K562 (cell line): ENCODE results near the gene SLC11A1. TPM values are rescaled to one million over a fixed set of nuclear protein-coding genes. Genes with fewer than 3 reads are reported as not detected.

Source experiments
- DACH1 ChIP-seq: fragments of 450-650 bp; IDR thresholded peaks from 2 replicates; pipeline ENCODE4 v1.6.1; 2018; ENCODE audit not compliant: partially characterized antibody
- ETS2 ChIP-seq: IDR thresholded peaks from 2 replicates; pipeline ENCODE4 v1.6.1; 2016; ENCODE audit warnings: borderline replicate concordance, missing genetic modification characterization, mild to moderate bottlenecking, moderate library complexity, missing compliant biosample characterization; ENCODE audit not compliant: poor library complexity, severe bottlenecking
- MYBL2 ChIP-seq, 2 experiments: fragments of 450-650 bp in 1 of 2; sonication (generic) in 1 of 2; formaldehyde crosslinking in 1 of 2; IDR thresholded peaks; 2 replicates each; pipeline versions ENCODE4 v1.6.1 to v1.8.1; 2017 to 2022; ENCODE audit warnings: borderline replicate concordance in 1 of 2, inconsistent platforms in 1 of 2, low read depth in 1 of 2, mild to moderate bottlenecking in 1 of 2, missing genetic modification reagents in 1 of 2, moderate library complexity in 1 of 2
- NRF1 ChIP-seq, 2 experiments: fragments of 450-650 bp; IDR thresholded peaks in 1 of 2; conservative IDR thresholded peaks in 1 of 2; 2 replicates each; pipeline ENCODE4 v1.6.1; 2014; ENCODE audit warnings: mild to moderate bottlenecking in 2 of 2
- REST ChIP-seq, 2 experiments: fragments of 450-650 bp; formaldehyde crosslinking in 1 of 2; IDR thresholded peaks; 2 replicates each; pipeline versions ENCODE4 v1.4.0 to v1.6.1; 2014 to 2020; ENCODE audit warnings: mild to moderate bottlenecking in 2 of 2, borderline replicate concordance in 1 of 2, low read depth in 1 of 2
- SPI1 ChIP-seq: IDR thresholded peaks from 2 replicates; pipeline ENCODE4 v1.6.1; 2011; ENCODE audit warnings: low read depth, low read length, control low read depth, borderline replicate concordance
- TBL1XR1 ChIP-seq, 2 experiments: IDR thresholded peaks; 2 replicates each; pipeline ENCODE4 v1.6.1; 2012; ENCODE audit warnings: improper control_type of control experiment in 2 of 2, low read length in 2 of 2, mild to moderate bottlenecking in 1 of 2
- ZNF766 ChIP-seq: fragments of 200-800 bp; sonication (Bioruptor generic); conservative IDR thresholded peaks from 2 replicates; pipeline ENCODE4 v1.6.1; 2016; ENCODE audit warnings: missing genetic modification characterization, missing compliant biosample characterization
- polyA plus RNA-seq, 8 experiments: library from polyadenylated mRNA; depleted of rRNA in 4 of 8; stranded (reverse) in 5 of 8; unstranded in 3 of 8; fragments of >200 nt; fragmentation: Nextera tagmentation in 2 of 8; fragmentation: Illumina TruSeq in 1 of 8; extraction: Ambion mirVana in 2 of 8; extraction: Trizol in 1 of 8; gene quantifications; 2 replicates each; pipeline versions ENCODE4 v1.2.1 to v1.2.3, GENCODE V29; 2011 to 2014; ENCODE audit warnings: inconsistent platforms in 1 of 8, missing spikeins in 1 of 8
- total RNA-seq, 7 experiments: library from RNA; depleted of rRNA in 6 of 7; stranded (reverse); fragments of >200 nt in 6 of 7; fragmentation: Illumina TruSeq in 2 of 7; extraction: Trizol in 2 of 7; gene quantifications; 2 replicates each; pipeline versions ENCODE4 v1.2.1 to v1.2.3, GENCODE V29; 2011 to 2021; ENCODE audit warnings: low replicate concordance in 1 of 7

SLC11A1 gene
- total and polyA plus RNA-seq, 9 of the 15 experiments (the other 6 are each of a cell fraction or from before 2014, with no cell fraction given), result 0.35 to 1.6 (median 0.65) TPM

- TF ChIP-seq REST (IDR thresholded peaks at IDR 0.05; ENCODE audit: borderline replicate concordance) (peak; percentile 51), REST (CRISPR knock-in tag; IDR thresholded peaks at IDR 0.05; ENCODE audit: low read depth) (no peak), TBL1XR1 (IDR thresholded peaks at IDR 0.05; ENCODE audit: low read length in 2 of 2) (no peak), SPI1 (peak; percentile 73; the same call in 1 of the 2 replicates), NRF1 (conservative IDR thresholded peaks at IDR 0.05 in 1 of 2, IDR thresholded peaks at IDR 0.05 in 1 of 2) (peak; percentile 18 to 43; a peak in 2 of 4 replicates), MYBL2 (IDR thresholded peaks at IDR 0.05; ENCODE audit: low read depth) (no peak), MYBL2 (CRISPR knock-in tag; IDR thresholded peaks at IDR 0.05; ENCODE audit: borderline replicate concordance) (no peak), ETS2 (tag) (no peak), ZNF766 (CRISPR knock-in tag) (peak; percentile 60; the same call in 1 of the 2 replicates), DACH1 (peak; percentile 27)
Measured at GRCh38 chr2:218360453-218360852, 21.6 kb upstream of the SLC11A1 start (continued).
